Measurements from ENCODE around the gene FLT3.

- TF ChIP-seq EZH2phosphoT487 (conservative IDR thresholded peaks at IDR 0.05; ENCODE audit: low read length): no peak
- TF ChIP-seq, protein P1, sequence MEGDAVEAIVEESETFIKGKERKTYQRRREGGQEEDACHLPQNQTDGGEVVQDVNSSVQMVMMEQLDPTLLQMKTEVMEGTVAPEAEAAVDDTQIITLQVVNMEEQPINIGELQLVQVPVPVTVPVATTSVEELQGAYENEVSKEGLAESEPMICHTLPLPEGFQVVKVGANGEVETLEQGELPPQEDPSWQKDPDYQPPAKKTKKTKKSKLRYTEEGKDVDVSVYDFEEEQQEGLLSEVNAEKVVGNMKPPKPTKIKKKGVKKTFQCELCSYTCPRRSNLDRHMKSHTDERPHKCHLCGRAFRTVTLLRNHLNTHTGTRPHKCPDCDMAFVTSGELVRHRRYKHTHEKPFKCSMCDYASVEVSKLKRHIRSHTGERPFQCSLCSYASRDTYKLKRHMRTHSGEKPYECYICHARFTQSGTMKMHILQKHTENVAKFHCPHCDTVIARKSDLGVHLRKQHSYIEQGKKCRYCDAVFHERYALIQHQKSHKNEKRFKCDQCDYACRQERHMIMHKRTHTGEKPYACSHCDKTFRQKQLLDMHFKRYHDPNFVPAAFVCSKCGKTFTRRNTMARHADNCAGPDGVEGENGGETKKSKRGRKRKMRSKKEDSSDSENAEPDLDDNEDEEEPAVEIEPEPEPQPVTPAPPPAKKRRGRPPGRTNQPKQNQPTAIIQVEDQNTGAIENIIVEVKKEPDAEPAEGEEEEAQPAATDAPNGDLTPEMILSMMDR (IDR thresholded peaks at IDR 0.05; ENCODE audit: insufficient read depth, low read length, poor library complexity, severe bottlenecking): no peak
Measured at GRCh38 chr13:27959976-27960361, 140.4 kb downstream of the FLT3 start.
